ENCODE measurements around the gene MBNL1. TPM values are rescaled to one million over a fixed set of nuclear protein-coding genes. Genes with fewer than 3 reads are reported as not detected.
A peak's percentile ranks its signal among the peaks of the same experiment; 100 is the strongest.

The MBNL1 gene
- polyA plus RNA-seq, 1 donor from 2014 or later, result 12.7 TPM

DNA sequence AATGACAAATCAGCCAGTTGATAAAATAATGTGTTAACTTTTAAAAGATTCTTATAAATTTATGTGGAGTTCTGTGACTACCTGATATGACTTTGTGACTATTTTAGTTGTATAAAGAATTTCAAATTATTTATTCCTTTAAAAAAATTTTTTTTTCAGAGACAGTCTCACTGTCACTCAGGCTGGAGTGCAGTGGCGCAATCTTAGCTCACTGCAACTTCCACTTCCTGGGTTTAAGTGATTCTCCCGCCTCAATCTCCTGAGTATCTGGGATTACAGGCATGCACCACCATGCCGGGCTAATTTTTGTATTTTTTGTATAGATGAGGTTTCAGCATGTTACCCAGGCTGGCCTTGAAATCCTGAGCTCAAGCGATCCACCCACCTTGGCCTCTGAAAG lies 48.5 kb downstream of the MBNL1 start:
- no peak overlapping the region for H3K9ac ChIP-seq (ENCODE audit: low read length)
- no peak for TF ChIP-seq POLR2AphosphoS5 (IDR thresholded peaks at IDR 0.05)
- TF ChIP-seq MXI1 (conservative IDR thresholded peaks at IDR 0.05; ENCODE audit: poor library complexity, severe bottlenecking), result no peak
- no peak for TF ChIP-seq EP300 (conservative IDR thresholded peaks at IDR 0.05; ENCODE audit: poor library complexity, severe bottlenecking)
- TF ChIP-seq TAF1 (IDR thresholded peaks at IDR 0.05; ENCODE audit: low read depth), result no peak
- no peak for TF ChIP-seq SMC3 (conservative IDR thresholded peaks at IDR 0.05; ENCODE audit: poor library complexity)
- H3K27me3 ChIP-seq (ENCODE audit: insufficient read depth, low read depth, low read length), result no peaks in the 10 kb centered on the region
- H3K9me3 ChIP-seq (ENCODE audit: low read length), result no peaks in the 10 kb centered on the region
- no peaks in the 10 kb centered on the region for H3K36me3 ChIP-seq (ENCODE audit: insufficient read depth, low read length)
- no peak overlapping the region for H3K4me3 ChIP-seq (ENCODE audit: low read length)
- peaks cover 13% of the 10 kb centered on the region for H3K79me2 ChIP-seq (replicated peaks; ENCODE audit: insufficient read depth, low read length)
- no peaks in the 10 kb centered on the region for H4K20me1 ChIP-seq (ENCODE audit: insufficient read depth)
- no peaks in the 10 kb centered on the region for H3K9me2 ChIP-seq (ENCODE audit: insufficient read depth, low read length)
- H3K27ac ChIP-seq (ENCODE audit: low read length), result no peak overlapping the region
- no peak overlapping the region for H3K4me2 ChIP-seq (ENCODE audit: low read length)
- H3F3A ChIP-seq (ENCODE audit: insufficient read depth, low read length, poor library complexity, severe bottlenecking), result peaks cover 10% of the 10 kb centered on the region
- H2AFZ ChIP-seq (ENCODE audit: low read depth, low read length), result no peak overlapping the region

DNA sequence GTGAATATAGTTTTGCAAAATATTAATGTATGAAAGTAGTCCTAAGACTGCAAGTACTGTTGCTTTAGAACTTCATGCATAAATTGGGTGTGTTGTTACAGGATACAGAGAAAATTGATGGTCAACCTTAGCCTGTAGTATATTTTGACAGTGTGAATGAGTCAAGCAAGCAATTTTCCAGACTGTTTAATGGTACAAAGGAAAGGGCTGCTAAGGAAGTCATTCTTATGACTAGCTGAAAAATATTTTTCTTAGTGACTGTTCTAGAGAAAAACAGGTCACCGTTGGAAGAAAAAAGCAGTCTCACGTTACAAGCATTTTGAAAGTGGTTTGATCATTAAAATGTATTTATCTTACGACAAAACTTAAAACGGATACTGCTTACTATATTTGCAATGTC lies 49.2 kb downstream of the MBNL1 start:
- Histone ChIP-seq H4K20me1 (ENCODE audit: insufficient read depth) (no peaks in the 10 kb centered on the region), H3K27ac (ENCODE audit: low read length) (peak overlapping the region; percentile 64), H3K27me3 (ENCODE audit: insufficient read depth, low read depth, low read length) (no peaks in the 10 kb centered on the region), H3K79me2 (replicated peaks; ENCODE audit: insufficient read depth, low read length) (peaks cover 19% of the 10 kb centered on the region), H3K9ac (ENCODE audit: low read length) (no peak overlapping the region), H3K9me2 (ENCODE audit: insufficient read depth, low read length) (no peaks in the 10 kb centered on the region), H3K4me3 (ENCODE audit: low read length) (peak overlapping the region; percentile 6), H3K4me2 (ENCODE audit: low read length) (peak overlapping the region; percentile 24), H3K36me3 (ENCODE audit: insufficient read depth, low read length) (no peaks in the 10 kb centered on the region), H3F3A (ENCODE audit: insufficient read depth, low read length, poor library complexity, severe bottlenecking) (peaks cover 10% of the 10 kb centered on the region), H2AFZ (ENCODE audit: low read depth, low read length) (no peak overlapping the region), H3K9me3 (ENCODE audit: low read length) (no peaks in the 10 kb centered on the region)
- TF ChIP-seq, protein P1, sequence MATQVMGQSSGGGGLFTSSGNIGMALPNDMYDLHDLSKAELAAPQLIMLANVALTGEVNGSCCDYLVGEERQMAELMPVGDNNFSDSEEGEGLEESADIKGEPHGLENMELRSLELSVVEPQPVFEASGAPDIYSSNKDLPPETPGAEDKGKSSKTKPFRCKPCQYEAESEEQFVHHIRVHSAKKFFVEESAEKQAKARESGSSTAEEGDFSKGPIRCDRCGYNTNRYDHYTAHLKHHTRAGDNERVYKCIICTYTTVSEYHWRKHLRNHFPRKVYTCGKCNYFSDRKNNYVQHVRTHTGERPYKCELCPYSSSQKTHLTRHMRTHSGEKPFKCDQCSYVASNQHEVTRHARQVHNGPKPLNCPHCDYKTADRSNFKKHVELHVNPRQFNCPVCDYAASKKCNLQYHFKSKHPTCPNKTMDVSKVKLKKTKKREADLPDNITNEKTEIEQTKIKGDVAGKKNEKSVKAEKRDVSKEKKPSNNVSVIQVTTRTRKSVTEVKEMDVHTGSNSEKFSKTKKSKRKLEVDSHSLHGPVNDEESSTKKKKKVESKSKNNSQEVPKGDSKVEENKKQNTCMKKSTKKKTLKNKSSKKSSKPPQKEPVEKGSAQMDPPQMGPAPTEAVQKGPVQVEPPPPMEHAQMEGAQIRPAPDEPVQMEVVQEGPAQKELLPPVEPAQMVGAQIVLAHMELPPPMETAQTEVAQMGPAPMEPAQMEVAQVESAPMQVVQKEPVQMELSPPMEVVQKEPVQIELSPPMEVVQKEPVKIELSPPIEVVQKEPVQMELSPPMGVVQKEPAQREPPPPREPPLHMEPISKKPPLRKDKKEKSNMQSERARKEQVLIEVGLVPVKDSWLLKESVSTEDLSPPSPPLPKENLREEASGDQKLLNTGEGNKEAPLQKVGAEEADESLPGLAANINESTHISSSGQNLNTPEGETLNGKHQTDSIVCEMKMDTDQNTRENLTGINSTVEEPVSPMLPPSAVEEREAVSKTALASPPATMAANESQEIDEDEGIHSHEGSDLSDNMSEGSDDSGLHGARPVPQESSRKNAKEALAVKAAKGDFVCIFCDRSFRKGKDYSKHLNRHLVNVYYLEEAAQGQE (IDR thresholded peaks at IDR 0.05; ENCODE audit: borderline replicate concordance), result no peak
- no peak for TF ChIP-seq EP300 (conservative IDR thresholded peaks at IDR 0.05; ENCODE audit: poor library complexity, severe bottlenecking)
- no peak for TF ChIP-seq POLR2AphosphoS5 (IDR thresholded peaks at IDR 0.05)
- TF ChIP-seq RAD21 (conservative IDR thresholded peaks at IDR 0.05), result no peak
- TF ChIP-seq EZH2 (IDR thresholded peaks at IDR 0.05; ENCODE audit: borderline replicate concordance, insufficient read depth, low read length, poor library complexity, severe bottlenecking), result no peak
- TF ChIP-seq, protein P2, sequence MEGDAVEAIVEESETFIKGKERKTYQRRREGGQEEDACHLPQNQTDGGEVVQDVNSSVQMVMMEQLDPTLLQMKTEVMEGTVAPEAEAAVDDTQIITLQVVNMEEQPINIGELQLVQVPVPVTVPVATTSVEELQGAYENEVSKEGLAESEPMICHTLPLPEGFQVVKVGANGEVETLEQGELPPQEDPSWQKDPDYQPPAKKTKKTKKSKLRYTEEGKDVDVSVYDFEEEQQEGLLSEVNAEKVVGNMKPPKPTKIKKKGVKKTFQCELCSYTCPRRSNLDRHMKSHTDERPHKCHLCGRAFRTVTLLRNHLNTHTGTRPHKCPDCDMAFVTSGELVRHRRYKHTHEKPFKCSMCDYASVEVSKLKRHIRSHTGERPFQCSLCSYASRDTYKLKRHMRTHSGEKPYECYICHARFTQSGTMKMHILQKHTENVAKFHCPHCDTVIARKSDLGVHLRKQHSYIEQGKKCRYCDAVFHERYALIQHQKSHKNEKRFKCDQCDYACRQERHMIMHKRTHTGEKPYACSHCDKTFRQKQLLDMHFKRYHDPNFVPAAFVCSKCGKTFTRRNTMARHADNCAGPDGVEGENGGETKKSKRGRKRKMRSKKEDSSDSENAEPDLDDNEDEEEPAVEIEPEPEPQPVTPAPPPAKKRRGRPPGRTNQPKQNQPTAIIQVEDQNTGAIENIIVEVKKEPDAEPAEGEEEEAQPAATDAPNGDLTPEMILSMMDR (IDR thresholded peaks at IDR 0.05; ENCODE audit: poor library complexity, severe bottlenecking), result no peak
- no peak for TF ChIP-seq TAF1 (IDR thresholded peaks at IDR 0.05; ENCODE audit: low read depth)
- no peak for TF ChIP-seq SMC3 (conservative IDR thresholded peaks at IDR 0.05; ENCODE audit: poor library complexity)
- no peak for TF ChIP-seq MXI1 (conservative IDR thresholded peaks at IDR 0.05; ENCODE audit: poor library complexity, severe bottlenecking)

Measured in neural cell (in vitro differentiated cells).